WTC11 (cell line): Measurements from ENCODE around the gene ZNF768. TPM values are rescaled to one million over a fixed set of nuclear protein-coding genes. Genes with fewer than 3 reads are reported as not detected.

ENCODE experiments used
- ATAC-seq: fragments of 200-7000 bp; cut with Tn5 transposase; 2 replicates; pipeline ENCODE4 v1.10.0; 2021; ENCODE audit warnings: mild to moderate bottlenecking, moderate library complexity
- CTCF ChIA-PET: fragments of 300-600 bp; sonication (Branson Sonifier 250); formaldehyde crosslinking; loops from one replicate; lab custom pipeline; 2021; ENCODE audit warnings: antibody characterized with exemption; lab: Charles Lee
- POLR2A ChIA-PET: fragments of 350-600 bp; sonication (Branson Sonifier 250); formaldehyde crosslinking; loops from one replicate; lab custom pipeline; 2021; ENCODE audit warnings: antibody characterized with exemption; lab: Charles Lee
- DNase-seq: peaks from one replicate; pipeline ENCODE4 v3.0.0; 2021; ENCODE audit warnings: low spot score
- H3K27ac Mint-ChIP-seq: 2 replicates; pipeline ENCODE4 v1.8.0; 2021; ENCODE audit warnings: mixed read lengths
- H3K27me3 Mint-ChIP-seq: 2 replicates; pipeline ENCODE4 v1.8.0; 2021; ENCODE audit warnings: low read depth, mild to moderate bottlenecking, moderate library complexity, mixed read lengths
- H3K36me3 Mint-ChIP-seq: 2 replicates; pipeline ENCODE4 v1.8.0; 2021; ENCODE audit warnings: mixed read lengths
- H3K4me1 Mint-ChIP-seq: 2 replicates; pipeline ENCODE4 v1.8.0; 2022; ENCODE audit warnings: mixed read lengths
- H3K4me3 Mint-ChIP-seq: 2 replicates; pipeline ENCODE4 v1.8.0; 2021; ENCODE audit warnings: mild to moderate bottlenecking, moderate library complexity, mixed read lengths
- H3K9me3 Mint-ChIP-seq: 2 replicates; pipeline ENCODE4 v1.8.0; 2021; ENCODE audit warnings: mixed read lengths
- ATF6 ChIP-seq: sonication (generic); formaldehyde crosslinking; IDR thresholded peaks from 2 replicates; pipeline ENCODE4 v1.8.1; 2023; ENCODE audit warnings: mild to moderate bottlenecking, missing genetic modification reagents
- E2F5 ChIP-seq: sonication (generic); formaldehyde crosslinking; IDR thresholded peaks from 2 replicates; pipeline ENCODE4 v1.8.1; 2022; ENCODE audit warnings: mild to moderate bottlenecking, moderate library complexity, missing genetic modification reagents
- EMX1 ChIP-seq: fragments of 250-450 bp; sonication (Bioruptor Pico); IDR thresholded peaks from 2 replicates; pipeline ENCODE4 v1.8.0; 2021; ENCODE audit warnings: mild to moderate bottlenecking
- GTF2I ChIP-seq: fragments of 250-450 bp; sonication (Bioruptor Pico); conservative IDR thresholded peaks from 2 replicates; pipeline ENCODE4 v1.4.0; 2021; ENCODE audit warnings: mild to moderate bottlenecking
- IRF2 ChIP-seq: sonication (generic); formaldehyde crosslinking; IDR thresholded peaks from 2 replicates; pipeline ENCODE4 v1.8.0; 2022; ENCODE audit warnings: low read depth, missing genetic modification reagents, borderline replicate concordance
- JAZF1 ChIP-seq: fragments of 250-450 bp; sonication (Bioruptor Pico); IDR thresholded peaks from 2 replicates; pipeline ENCODE4 v1.9.0; 2021; ENCODE audit warnings: moderate library complexity, mild to moderate bottlenecking, inconsistent platforms
- OVOL2 ChIP-seq: fragments of 250-450 bp; sonication (Bioruptor Pico); IDR thresholded peaks from 2 replicates; pipeline ENCODE4 v1.9.0; 2021; ENCODE audit warnings: mild to moderate bottlenecking, borderline replicate concordance
- PRRX2 ChIP-seq: fragments of 250-450 bp; sonication (Bioruptor Pico); IDR thresholded peaks from 2 replicates; pipeline ENCODE4 v1.8.0; 2021; ENCODE audit warnings: mild to moderate bottlenecking
- RORB ChIP-seq: fragments of 250-450 bp; sonication (Bioruptor Pico); IDR thresholded peaks from 2 replicates; pipeline ENCODE4 v1.9.0; 2021; ENCODE audit warnings: mild to moderate bottlenecking
- SMAD4 ChIP-seq: sonication (generic); formaldehyde crosslinking; IDR thresholded peaks from 2 replicates; pipeline ENCODE4 v1.8.0; 2022; ENCODE audit warnings: mild to moderate bottlenecking, missing genetic modification reagents
- TCF7 ChIP-seq: sonication (generic); formaldehyde crosslinking; IDR thresholded peaks from 2 replicates; pipeline ENCODE4 v1.8.0; 2022; ENCODE audit warnings: mild to moderate bottlenecking, low read depth, missing genetic modification reagents, moderate library complexity
- ZNF138 ChIP-seq: sonication (generic); formaldehyde crosslinking; conservative IDR thresholded peaks from 2 replicates; pipeline ENCODE4 v1.8.1; 2022; ENCODE audit warnings: mild to moderate bottlenecking, moderate library complexity, missing genetic modification reagents
- ZNF281 ChIP-seq: sonication (generic); formaldehyde crosslinking; IDR thresholded peaks from 2 replicates; pipeline ENCODE4 v1.8.0; 2023; ENCODE audit warnings: mild to moderate bottlenecking, missing genetic modification reagents
- total RNA-seq: library from RNA; stranded (reverse); gene quantifications from 3 replicates; pipeline ENCODE4 v1.2.3, GENCODE V29; 2021
- TF ChIP-seq, protein P1 (sequence below): fragments of 250-450 bp; sonication (Bioruptor Pico); IDR thresholded peaks from 2 replicates; pipeline ENCODE4 v1.9.0; 2021; ENCODE audit warnings: mild to moderate bottlenecking, borderline replicate concordance
- TF ChIP-seq, protein P2 (sequence below): sonication (generic); formaldehyde crosslinking; IDR thresholded peaks from 2 replicates; pipeline ENCODE4 v1.8.0; 2022; ENCODE audit warnings: mild to moderate bottlenecking, missing genetic modification reagents
- TF ChIP-seq, protein P3 (sequence below): sonication (generic); formaldehyde crosslinking; IDR thresholded peaks from 2 replicates; pipeline ENCODE4 v1.8.1; 2023; ENCODE audit warnings: mild to moderate bottlenecking, missing genetic modification reagents, borderline replicate concordance
- TF ChIP-seq, protein P4 (sequence below): sonication (generic); formaldehyde crosslinking; IDR thresholded peaks from 2 replicates; pipeline ENCODE4 v1.8.1; 2023; ENCODE audit warnings: mild to moderate bottlenecking, missing genetic modification reagents, moderate library complexity

ZNF768 gene
- total RNA-seq, 1 experiment from 2014 or later = 35.9 TPM

DNA sequence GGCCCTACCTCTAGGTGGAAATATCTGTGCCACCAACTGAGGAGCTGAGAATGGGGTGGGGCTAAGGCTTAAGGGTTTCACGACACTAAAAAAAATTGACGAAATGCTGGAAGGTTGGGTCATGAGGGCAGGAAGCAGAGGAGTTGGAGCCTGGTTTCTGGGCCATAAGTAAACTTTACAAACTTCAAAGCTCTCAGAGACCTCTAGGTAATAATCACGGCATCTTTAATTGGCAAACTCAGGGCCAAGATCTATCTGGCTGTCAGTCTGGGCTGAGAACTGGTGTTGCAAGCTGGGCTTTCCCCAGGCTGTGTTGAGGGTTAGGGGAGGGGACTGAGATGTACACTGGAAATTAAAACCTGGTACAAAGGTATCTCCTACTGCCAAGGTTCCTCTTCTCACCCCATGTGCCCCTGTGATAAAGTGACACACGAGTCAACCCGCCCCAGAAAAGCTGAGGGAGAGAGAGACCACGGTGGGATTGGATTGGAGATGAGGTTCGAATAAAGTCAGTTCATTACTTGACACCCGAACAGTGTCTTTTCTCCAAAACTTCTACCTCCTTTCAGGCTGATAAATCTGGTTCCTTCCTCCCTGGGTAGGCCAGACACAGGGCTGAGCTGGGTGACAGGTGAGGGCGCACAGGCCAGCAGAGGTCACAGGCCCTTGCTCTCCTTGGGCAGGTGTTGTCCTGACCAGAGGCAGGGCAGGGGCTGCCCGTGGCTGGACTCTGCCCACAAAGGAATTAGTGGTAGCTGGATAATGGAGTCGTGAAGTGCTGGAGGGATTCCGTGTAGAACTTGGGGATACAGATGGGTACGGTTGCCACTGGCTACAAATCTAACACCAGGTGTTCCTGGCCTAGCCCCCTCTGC is 4.0 kb upstream of the ZNF768 start:
- Mint-ChIP-seq H3K4me3 (no peak overlapping the region), H3K9me3 (no peaks in the 10 kb centered on the region), H3K27ac (no peak overlapping the region), H3K36me3 (peaks cover 6% of the 10 kb centered on the region; the same call in 1 of the 2 replicates), H3K27me3 (no peaks in the 10 kb centered on the region), H3K4me1 (peaks cover 23% of the 10 kb centered on the region)
- ChIA-PET POLR2A (no interaction called here), CTCF (interaction anchor here (0.6 to 3.5 kb wide), 3 partner anchors 85 to 164 kb away, joined by 3 to 20 read pairs (median 5); partner anchors contain the start of gene DCTPP1)
- no peak for TF ChIP-seq ATF6 (CRISPR knock-in tag)
- no peak for TF ChIP-seq SMAD4 (CRISPR knock-in tag)
- no peak for TF ChIP-seq TCF7 (CRISPR knock-in tag)
- no peak for TF ChIP-seq OVOL2 (CRISPR knock-in tag)
- ATAC-seq (no peak), DNase-seq (no peak)

DNA sequence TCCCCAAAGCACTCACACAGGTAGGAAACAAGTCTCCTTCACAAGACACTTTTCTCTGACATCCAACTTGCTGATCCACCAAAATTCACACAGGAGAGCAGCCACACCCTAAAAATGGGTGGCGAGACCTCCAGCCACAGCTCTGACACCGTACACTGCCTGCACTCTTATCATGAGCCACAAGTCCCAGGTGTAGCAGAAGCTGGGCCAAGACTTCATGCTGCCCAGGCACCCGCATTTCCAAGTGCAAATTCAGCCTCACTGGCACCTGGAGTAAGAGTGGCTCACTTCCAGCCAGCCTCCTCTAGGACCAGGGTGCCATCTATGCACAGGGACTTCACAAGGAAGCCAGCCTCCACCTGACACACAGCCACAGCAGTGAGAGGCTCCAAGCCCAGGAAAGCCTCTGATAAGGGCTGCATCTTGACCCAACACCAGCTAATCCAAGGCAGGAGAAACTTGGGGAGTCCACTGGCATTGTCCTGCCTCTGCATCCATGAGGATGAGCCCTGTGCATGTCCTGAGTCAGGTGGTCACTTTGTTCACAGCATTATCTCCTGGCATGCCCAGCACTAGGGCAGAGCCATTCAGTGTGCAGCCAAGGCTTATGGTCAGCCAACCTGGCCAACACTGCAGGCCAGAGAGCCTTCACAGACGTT is 2.6 kb upstream of the ZNF768 start:
- ATAC-seq = no peak
- no peaks in the 10 kb centered on the region for H3K27me3 Mint-ChIP-seq
- peaks cover 11% of the 10 kb centered on the region; the same call in 1 of the 2 replicates for H3K36me3 Mint-ChIP-seq
- no peak overlapping the region for H3K4me3 Mint-ChIP-seq
- no peaks in the 10 kb centered on the region for H3K9me3 Mint-ChIP-seq
- peaks cover 21% of the 10 kb centered on the region for H3K4me1 Mint-ChIP-seq
- DNase-seq = no peak
- peak overlapping the region; percentile 63 for H3K27ac Mint-ChIP-seq
- CTCF ChIA-PET = interaction anchor here (0.6 to 3.5 kb wide), 3 partner anchors 48 to 99 kb away, joined by 3 to 20 read pairs (median 3); partner anchors contain the start of gene DCTPP1
- POLR2A ChIA-PET = interaction anchor here (0.6 kb wide), 2 partner anchors 10 to 467 kb away, joined by 4 to 8 read pairs; no protein-coding TSS in a partner anchor
- TF ChIP-seq E2F5 (CRISPR knock-in tag) (no peak), IRF2 (CRISPR knock-in tag) (no peak), GTF2I (CRISPR knock-in tag) (no peak), PRRX2 (CRISPR knock-in tag) (no peak), EMX1 (CRISPR knock-in tag) (no peak), JAZF1 (CRISPR knock-in tag) (no peak), ZNF138 (CRISPR knock-in tag) (no peak), ZNF281 (CRISPR knock-in tag) (no peak), RORB (CRISPR knock-in tag) (no peak)
- TF ChIP-seq, protein P1, sequence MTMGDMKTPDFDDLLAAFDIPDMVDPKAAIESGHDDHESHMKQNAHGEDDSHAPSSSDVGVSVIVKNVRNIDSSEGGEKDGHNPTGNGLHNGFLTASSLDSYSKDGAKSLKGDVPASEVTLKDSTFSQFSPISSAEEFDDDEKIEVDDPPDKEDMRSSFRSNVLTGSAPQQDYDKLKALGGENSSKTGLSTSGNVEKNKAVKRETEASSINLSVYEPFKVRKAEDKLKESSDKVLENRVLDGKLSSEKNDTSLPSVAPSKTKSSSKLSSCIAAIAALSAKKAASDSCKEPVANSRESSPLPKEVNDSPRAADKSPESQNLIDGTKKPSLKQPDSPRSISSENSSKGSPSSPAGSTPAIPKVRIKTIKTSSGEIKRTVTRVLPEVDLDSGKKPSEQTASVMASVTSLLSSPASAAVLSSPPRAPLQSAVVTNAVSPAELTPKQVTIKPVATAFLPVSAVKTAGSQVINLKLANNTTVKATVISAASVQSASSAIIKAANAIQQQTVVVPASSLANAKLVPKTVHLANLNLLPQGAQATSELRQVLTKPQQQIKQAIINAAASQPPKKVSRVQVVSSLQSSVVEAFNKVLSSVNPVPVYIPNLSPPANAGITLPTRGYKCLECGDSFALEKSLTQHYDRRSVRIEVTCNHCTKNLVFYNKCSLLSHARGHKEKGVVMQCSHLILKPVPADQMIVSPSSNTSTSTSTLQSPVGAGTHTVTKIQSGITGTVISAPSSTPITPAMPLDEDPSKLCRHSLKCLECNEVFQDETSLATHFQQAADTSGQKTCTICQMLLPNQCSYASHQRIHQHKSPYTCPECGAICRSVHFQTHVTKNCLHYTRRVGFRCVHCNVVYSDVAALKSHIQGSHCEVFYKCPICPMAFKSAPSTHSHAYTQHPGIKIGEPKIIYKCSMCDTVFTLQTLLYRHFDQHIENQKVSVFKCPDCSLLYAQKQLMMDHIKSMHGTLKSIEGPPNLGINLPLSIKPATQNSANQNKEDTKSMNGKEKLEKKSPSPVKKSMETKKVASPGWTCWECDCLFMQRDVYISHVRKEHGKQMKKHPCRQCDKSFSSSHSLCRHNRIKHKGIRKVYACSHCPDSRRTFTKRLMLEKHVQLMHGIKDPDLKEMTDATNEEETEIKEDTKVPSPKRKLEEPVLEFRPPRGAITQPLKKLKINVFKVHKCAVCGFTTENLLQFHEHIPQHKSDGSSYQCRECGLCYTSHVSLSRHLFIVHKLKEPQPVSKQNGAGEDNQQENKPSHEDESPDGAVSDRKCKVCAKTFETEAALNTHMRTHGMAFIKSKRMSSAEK (CRISPR knock-in tag) = no peak
- TF ChIP-seq, protein P2, sequence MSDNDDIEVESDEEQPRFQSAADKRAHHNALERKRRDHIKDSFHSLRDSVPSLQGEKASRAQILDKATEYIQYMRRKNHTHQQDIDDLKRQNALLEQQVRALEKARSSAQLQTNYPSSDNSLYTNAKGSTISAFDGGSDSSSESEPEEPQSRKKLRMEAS (CRISPR knock-in tag) = no peak
- TF ChIP-seq, protein P3, sequence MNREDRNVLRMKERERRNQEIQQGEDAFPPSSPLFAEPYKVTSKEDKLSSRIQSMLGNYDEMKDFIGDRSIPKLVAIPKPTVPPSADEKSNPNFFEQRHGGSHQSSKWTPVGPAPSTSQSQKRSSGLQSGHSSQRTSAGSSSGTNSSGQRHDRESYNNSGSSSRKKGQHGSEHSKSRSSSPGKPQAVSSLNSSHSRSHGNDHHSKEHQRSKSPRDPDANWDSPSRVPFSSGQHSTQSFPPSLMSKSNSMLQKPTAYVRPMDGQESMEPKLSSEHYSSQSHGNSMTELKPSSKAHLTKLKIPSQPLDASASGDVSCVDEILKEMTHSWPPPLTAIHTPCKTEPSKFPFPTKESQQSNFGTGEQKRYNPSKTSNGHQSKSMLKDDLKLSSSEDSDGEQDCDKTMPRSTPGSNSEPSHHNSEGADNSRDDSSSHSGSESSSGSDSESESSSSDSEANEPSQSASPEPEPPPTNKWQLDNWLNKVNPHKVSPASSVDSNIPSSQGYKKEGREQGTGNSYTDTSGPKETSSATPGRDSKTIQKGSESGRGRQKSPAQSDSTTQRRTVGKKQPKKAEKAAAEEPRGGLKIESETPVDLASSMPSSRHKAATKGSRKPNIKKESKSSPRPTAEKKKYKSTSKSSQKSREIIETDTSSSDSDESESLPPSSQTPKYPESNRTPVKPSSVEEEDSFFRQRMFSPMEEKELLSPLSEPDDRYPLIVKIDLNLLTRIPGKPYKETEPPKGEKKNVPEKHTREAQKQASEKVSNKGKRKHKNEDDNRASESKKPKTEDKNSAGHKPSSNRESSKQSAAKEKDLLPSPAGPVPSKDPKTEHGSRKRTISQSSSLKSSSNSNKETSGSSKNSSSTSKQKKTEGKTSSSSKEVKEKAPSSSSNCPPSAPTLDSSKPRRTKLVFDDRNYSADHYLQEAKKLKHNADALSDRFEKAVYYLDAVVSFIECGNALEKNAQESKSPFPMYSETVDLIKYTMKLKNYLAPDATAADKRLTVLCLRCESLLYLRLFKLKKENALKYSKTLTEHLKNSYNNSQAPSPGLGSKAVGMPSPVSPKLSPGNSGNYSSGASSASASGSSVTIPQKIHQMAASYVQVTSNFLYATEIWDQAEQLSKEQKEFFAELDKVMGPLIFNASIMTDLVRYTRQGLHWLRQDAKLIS = no peak
- TF ChIP-seq, protein P4, sequence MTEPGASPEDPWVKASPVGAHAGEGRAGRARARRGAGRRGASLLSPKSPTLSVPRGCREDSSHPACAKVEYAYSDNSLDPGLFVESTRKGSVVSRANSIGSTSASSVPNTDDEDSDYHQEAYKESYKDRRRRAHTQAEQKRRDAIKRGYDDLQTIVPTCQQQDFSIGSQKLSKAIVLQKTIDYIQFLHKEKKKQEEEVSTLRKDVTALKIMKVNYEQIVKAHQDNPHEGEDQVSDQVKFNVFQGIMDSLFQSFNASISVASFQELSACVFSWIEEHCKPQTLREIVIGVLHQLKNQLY (CRISPR knock-in tag) = no peak
